Measurements from ENCODE around the gene ADGRG6. TPM values are rescaled to one million over a fixed set of nuclear protein-coding genes. Genes with fewer than 3 reads are reported as not detected.
A peak's percentile ranks its signal among the peaks of the same experiment; 100 is the strongest.

ADGRG6 gene
- total RNA-seq, 6 donors from 2014 or later, result 19.9 to 44.1 (median 29.8) TPM

GRCh38 chr6:142353690-142354089 is 51.9 kb downstream of the ADGRG6 start:
- TF ChIP-seq POLR2A (IDR thresholded peaks at IDR 0.05) (no peak), EP300 (IDR thresholded peaks at IDR 0.05) (no peak), POLR2AphosphoS5 (IDR thresholded peaks at IDR 0.05) (no peak), CTCF (IDR thresholded peaks at IDR 0.05) (no peak)
- 77 to 83% methylated on average over 2 of the region's 2 CpGs for WGBS, 2 donors

GRCh38 chr6:142354650-142355049 is 52.8 kb downstream of the ADGRG6 start:
- H3K4me1 ChIP-seq, result peaks cover 0 to 3% (median 0%) of the 10 kb centered on the region in 4 donors
- 92 to 93% methylated on average over 3 of the region's 3 CpGs for WGBS, 2 donors
- no peak for DNase-seq
- no peak overlapping the region for H3K27ac ChIP-seq
- H3K9me3 ChIP-seq, result peaks cover 0 to 4% (median 0%) of the 10 kb centered on the region in 4 donors
- no peak overlapping the region for H3K4me3 ChIP-seq
- no peaks in the 10 kb centered on the region for H3K27me3 ChIP-seq
- no peak for ATAC-seq (ENCODE audit: low FRiP score in 2 of 2)
- no peak for TF ChIP-seq CTCF (IDR thresholded peaks at IDR 0.05)
- TF ChIP-seq EP300 (IDR thresholded peaks at IDR 0.05), result no peak
- TF ChIP-seq POLR2AphosphoS5 (IDR thresholded peaks at IDR 0.05), result no peak
- TF ChIP-seq POLR2A (IDR thresholded peaks at IDR 0.05), result no peak
- H3K36me3 ChIP-seq, result no peaks in the 10 kb centered on the region

More at GRCh38 chr6:142353690-142354089, 51.9 kb downstream of the ADGRG6 start:
- Histone ChIP-seq H3K36me3 (no peaks in the 10 kb centered on the region), H3K27ac (no peak overlapping the region), H3K27me3 (no peaks in the 10 kb centered on the region), H3K4me3 (no peak overlapping the region), H3K4me1 (no peaks in the 10 kb centered on the region), H3K9me3 (peaks cover 0 to 4% (median 0%) of the 10 kb centered on the region in 4 donors)
- no peak for DNase-seq
- no peak for ATAC-seq (ENCODE audit: low FRiP score in 2 of 2)

- H3K9me3 ChIP-seq, result peaks cover 0 to 4% (median 0%) of the 10 kb centered on the region in 4 donors
- no peaks in the 10 kb centered on the region for H3K27me3 ChIP-seq
- peaks cover 0 to 3% (median 0%) of the 10 kb centered on the region in 4 donors for H3K4me1 ChIP-seq
- H3K27ac ChIP-seq, result no peak overlapping the region
- H3K36me3 ChIP-seq, result no peaks in the 10 kb centered on the region
- ATAC-seq (ENCODE audit: low FRiP score in 2 of 2), result no peak
- no peak for TF ChIP-seq POLR2AphosphoS5 (IDR thresholded peaks at IDR 0.05)
- TF ChIP-seq POLR2A (IDR thresholded peaks at IDR 0.05), result no peak
- no peak for TF ChIP-seq EP300 (IDR thresholded peaks at IDR 0.05)
- TF ChIP-seq CTCF (IDR thresholded peaks at IDR 0.05), result no peak
- DNase-seq, result no peak
- WGBS, 2 donors, result 51 to 54% methylated on average over 7 of the region's 7 CpGs
- no peak overlapping the region for H3K4me3 ChIP-seq
Measured at GRCh38 chr6:142355520-142356174, 53.8 kb downstream of the ADGRG6 start.

- Histone ChIP-seq H3K27ac (no peak overlapping the region), H3K4me3 (no peak overlapping the region), H3K9me3 (no peaks in the 10 kb centered on the region), H3K4me1 (peaks cover 0 to 3% (median 0%) of the 10 kb centered on the region in 4 donors), H3K27me3 (no peaks in the 10 kb centered on the region), H3K36me3 (no peaks in the 10 kb centered on the region)
- no peak for DNase-seq
- ATAC-seq (ENCODE audit: low FRiP score in 2 of 2), result peak in 1 of 2 donors; percentile 83
- 56 to 60% methylated on average over 5 of the region's 5 CpGs for WGBS, 2 donors
- TF ChIP-seq CTCF (IDR thresholded peaks at IDR 0.05) (no peak), EP300 (IDR thresholded peaks at IDR 0.05) (no peak), POLR2A (IDR thresholded peaks at IDR 0.05) (no peak), POLR2AphosphoS5 (IDR thresholded peaks at IDR 0.05) (no peak)
Measured at GRCh38 chr6:142356201-142356883, 54.5 kb downstream of the ADGRG6 start.

Measured in upper lobe of left lung (tissue), 6 donors.